GM12874 (cell line): ENCODE measurements around the gene COPZ1.

Experiments used
- CTCF ChIP-seq: IDR thresholded peaks from 2 replicates; pipeline ENCODE4 v1.5.1; 2011; ENCODE audit warnings: low read depth, mild to moderate bottlenecking, control low read depth, low read length, moderate library complexity; ENCODE audit not compliant: insufficient read depth

The COPZ1 gene

GRCh38 chr12:54300732-54301427, 24.1 kb upstream of the COPZ1 start, which contains the start of gene NFE2:
Gene NFE2, minus strand, starts transcription at chr12:54301015. Its CDS starts 5,767 bp downstream, at chr12:54295248.
- TF ChIP-seq CTCF, result no peak

GRCh38 chr12:54301428-54302048, 23.4 kb upstream of the COPZ1 start:
- TF ChIP-seq CTCF, result no peak

DNA sequence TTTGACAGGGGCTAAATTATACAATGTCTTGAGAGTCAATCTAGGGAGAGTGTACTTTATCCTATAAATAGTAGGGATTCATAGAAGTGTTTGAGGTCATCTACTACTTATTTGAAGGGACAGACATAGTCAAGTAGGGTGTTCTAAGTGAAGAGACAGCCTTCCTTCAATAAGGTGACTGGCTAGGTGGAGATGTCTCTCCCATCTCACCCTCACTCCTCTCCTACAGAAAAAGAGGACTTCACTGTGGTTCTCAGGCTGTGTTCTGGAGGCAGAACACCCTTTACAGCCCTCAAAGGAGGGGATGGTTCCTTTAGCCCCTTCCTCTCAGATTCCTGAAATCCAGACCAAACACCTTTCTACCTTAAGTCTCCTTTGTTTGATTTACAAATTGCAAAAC, 21.3 kb upstream of the COPZ1 start:
- TF ChIP-seq CTCF, result no peak

GRCh38 chr12:54304187-54304810, 20.6 kb upstream of the COPZ1 start:
- no peak for TF ChIP-seq CTCF

- no peak for TF ChIP-seq CTCF
These were observed 17.8 kb upstream of the COPZ1 start for GRCh38 chr12:54306925-54307741.

DNA sequence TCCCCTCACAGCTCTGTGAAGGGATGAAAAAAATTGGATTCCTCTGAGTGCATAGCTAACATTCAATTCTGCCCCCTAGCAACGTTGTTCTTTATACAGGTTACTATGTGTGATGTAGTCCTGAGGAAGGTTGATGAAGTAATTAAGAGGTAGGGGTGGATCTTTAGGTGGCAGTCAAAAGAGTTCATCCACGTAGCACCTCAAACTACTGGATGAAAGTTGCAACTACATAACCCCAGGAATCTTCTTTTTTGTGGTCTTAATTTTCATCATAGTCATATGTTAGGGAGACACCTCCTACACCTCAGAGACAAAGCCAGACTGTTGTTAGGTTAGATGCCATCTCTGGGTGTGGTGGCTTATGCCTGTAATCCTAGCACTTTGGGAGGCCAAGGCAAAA, 13.9 kb upstream of the COPZ1 start:
- TF ChIP-seq CTCF, result no peak

DNA sequence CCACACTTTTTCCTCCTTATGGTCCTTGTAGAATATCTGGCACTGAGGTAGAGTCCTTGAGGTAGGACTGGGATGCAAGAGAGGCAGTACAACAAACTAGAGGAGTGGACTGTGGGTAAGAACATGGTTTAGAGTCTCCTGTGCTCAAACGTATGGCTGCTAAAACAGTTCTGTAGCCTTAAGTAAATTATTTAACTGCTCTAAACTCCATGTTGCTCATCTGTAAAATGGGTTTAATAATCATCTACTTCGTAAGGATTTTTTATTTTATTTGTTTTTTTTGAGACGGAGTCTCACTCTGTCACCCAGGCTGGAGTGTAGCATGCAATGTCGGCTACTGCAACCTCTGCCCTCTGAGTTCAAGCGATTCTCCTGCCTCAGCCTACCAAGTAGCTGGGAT, 3.6 kb upstream of the COPZ1 start:
- no peak for TF ChIP-seq CTCF
